Epithelial cell of prostate (primary cell): Measurements from ENCODE around the gene PCED1B.

ENCODE experiments used
- DNase-seq: peaks from one replicate; pipeline ENCODE4 v3.0.0-alpha.2; 2011; ENCODE audit warnings: low read depth, low spot score
- H3K27ac ChIP-seq: fragments of 450-650 bp; 2 replicates; pipeline ENCODE4 v1.5.1; 2017; ENCODE audit warnings: mild to moderate bottlenecking

Gene PCED1B

DNA sequence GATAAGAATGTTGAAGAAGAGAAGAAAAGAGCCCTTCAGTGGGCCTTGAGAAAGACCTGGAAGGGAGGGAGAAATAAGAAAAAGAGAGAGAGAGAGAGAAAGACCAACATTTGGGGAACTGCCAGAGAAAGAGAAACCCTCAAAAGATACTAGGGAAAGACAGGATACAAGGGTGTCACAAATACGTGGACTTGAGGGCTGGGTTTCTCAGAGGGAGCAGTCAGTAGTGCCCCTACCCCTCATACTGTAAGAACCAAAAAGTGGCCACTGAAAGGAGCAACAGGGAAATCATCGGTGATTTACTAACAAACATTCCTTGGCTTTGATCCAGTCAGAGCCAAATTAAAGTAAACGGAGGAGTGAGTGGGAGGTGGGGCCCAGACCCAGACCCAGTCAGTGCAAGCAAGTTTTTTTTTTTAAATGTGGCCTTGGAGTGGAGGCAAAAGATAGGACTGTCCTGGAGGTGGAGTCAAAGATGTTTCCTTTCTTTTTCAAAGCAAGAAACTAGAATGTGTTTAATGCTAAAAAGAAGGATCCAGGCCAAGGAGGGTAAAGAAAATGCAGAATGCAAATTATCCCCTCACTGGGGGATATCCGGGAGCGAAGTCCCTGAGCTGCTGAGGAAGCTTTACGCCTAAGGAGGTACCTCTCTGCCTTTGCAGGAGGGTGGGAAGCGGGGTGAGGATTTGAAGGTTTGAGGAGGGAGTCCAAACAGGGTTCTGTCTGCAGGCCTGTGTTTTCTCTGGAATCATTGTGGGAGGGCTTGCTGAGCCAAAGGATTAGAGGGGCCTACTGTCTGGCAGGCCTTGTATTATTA is 143.8 kb downstream of the PCED1B start:
- no peak overlapping the region for H3K27ac ChIP-seq
- DNase-seq: no peak

DNA sequence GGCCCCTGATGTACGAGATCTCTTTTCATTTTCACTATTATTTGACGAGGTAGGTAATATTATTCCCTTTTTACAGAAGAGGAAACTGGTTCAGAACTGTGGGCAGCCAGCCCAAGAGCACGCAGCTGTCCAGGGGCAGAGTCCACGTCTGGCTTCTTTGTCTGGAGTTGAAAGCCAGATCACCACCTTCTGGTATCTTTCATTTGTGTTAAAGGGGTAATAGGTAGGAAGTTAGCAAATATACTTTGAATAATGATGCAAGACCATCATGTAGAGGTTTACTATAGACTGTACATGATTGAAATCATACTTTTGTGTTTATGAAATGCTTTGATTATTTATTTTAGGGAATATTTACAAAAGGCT is 144.4 kb downstream of the PCED1B start:
- no peak for DNase-seq
- no peak overlapping the region for H3K27ac ChIP-seq

DNA sequence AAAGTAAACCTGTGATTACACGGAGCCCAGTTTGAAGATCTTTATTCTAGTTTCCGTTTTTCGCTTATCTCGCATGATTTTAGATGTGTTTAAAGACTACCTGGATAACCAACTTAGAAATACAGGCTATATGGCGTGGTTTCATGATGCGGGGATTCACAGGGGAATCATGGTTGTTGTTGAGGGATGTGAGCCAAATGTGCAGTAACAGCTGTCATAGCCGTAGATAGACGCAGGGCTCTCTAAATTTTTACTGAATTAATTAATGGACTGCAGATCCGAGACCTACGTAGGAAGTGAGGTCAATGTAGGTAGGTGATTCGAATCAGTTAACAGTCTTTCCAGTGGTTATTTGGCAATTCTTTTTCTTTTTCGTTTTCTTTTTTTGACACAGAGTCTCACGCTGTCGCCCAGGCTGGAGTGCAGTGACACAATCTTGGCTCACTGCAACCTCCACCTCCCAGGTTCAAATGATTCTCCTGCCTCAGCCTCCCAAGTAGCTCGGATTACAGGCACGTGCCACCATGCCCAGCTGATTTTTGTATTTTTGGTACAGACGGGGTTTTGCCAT is 145.2 kb downstream of the PCED1B start:
- DNase-seq: no peak
- no peak overlapping the region for H3K27ac ChIP-seq

DNA sequence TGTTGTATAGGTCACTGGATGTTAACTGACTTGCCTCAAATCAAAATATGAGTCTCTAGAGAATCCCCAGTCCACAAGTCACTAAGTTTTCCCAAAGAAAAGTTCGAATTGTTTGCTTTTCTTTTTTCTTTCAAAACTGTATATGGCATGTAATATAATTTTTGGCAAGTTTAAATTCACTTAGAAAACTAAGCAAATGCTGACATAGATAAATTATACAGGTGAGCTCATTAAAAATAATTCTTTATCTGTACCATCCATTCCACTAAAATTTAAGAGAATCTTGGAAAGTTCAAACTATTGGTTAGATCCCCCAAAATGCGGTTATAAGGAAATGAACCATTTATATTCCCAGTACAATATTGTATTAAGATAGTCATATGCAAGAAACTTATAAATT is 145.9 kb downstream of the PCED1B start:
- H3K27ac ChIP-seq: no peak overlapping the region
- no peak for DNase-seq

DNA sequence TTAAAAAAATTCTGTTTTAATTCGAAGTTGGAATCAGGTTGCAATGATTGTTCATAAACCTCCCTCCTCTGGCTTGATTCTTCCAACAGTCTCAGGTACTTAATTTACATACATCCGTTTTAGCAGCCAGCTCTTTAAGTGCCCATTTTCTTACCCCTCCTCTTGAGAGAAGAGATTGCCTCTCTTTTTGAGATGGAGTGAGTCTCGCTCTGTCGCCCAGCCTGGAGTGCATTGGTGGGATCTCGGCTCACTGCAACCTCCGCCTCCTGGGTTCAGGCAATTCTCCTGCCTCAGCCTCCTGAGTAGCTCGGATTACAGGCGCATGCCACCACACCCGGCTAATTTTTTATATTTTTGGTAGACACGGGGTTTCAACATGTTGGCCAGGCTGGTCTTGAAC is 146.8 kb downstream of the PCED1B start:
- H3K27ac ChIP-seq: no peak overlapping the region
- DNase-seq: no peak

DNA sequence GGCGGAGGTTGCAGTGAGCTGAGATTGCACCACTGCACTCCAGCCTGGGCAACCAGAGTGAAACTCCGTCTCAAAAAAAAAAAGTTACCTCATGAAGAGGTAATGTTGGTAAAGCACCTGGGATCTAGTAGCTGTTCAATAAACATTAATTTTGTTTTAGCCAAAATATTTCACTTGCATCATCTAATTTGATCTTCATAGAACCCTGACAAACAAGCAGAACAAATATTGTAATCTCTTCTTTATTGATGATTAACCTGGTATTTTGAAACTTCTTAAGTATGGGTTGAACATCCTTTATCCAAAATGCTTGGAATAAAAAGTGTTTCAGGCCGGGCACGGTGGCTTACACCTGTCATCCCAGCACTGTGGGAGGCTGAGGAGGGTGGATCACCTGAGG is 149.4 kb downstream of the PCED1B start:
- no peak overlapping the region for H3K27ac ChIP-seq
- DNase-seq: no peak

DNA sequence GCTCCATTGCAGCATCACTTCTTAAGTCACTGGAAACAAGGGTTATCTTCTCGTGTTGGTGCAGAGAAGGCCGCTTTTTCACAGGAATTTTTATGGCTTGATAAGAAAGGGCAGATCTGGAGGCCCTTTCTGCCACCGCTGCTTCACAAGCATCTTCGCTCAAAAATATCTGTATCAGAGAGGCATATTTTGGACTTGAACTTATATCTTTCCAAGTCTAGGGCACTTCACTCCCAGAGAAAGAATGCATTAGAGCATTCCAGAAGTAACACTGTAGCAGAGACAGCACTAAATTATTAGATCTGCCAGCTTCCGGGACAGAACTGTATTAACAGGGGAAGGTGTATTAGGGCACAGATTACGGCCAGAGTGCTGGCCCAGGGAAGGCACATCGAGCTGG is 152.0 kb downstream of the PCED1B start:
- H3K27ac ChIP-seq: no peak overlapping the region
- no peak for DNase-seq

DNA sequence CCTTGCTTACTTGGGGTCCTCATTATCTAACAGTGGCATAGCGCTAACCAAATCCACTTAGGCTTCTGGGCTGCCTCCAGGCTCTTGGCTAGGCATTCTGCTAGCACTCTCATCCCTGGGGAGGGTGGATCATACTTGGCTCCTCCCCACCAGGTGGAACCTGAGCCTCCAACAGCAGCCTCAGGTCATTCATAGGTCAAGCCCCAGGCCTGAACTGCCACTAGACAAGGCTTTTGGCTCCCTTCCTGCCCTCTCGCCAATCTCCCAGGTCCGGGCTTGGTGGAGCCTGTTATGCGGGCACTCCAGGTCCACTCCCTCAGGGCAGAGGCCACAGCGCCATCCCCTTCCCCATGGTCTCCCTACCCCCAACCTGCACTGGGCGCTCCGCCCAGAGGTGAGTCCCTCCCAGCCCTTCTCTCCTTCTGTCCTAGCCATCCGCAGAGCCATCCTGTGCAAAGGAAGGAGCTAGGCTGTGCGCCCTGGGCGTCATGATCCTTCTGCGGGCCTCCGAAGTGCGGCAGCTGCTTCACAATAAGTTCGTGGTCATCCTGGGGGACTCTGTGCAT is 155.2 kb downstream of the PCED1B start:
- DNase-seq: no peak

DNA sequence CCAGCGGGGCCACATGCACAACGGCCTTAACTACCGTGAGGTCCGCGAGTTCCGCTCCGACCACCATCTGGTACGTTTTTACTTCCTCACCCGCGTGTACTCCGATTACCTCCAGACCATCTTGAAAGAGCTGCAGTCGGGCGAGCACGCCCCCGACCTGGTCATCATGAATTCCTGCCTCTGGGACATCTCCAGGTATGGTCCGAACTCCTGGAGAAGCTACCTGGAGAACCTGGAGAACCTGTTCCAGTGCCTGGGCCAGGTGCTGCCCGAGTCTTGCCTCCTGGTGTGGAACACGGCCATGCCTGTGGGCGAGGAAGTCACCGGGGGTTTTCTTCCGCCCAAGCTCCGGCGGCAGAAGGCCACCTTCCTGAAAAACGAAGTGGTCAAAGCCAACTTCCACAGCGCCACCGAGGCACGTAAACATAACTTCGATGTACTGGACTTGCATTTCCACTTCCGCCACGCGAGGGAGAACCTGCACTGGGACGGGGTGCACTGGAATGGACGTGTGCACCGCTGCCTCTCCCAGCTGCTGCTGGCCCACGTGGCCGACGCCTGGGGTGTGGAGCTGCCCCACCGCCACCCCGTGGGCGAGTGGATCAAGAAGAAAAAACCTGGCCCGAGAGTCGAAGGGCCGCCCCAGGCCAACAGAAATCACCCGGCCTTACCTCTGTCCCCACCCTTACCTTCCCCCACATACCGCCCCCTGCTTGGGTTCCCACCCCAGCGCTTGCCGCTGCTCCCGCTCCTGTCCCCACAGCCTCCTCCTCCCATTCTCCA is 156.0 kb downstream of the PCED1B start:
- H3K27ac ChIP-seq: peak overlapping the region; percentile 90
- DNase-seq: no peak

More for the DNA sequence above, 155.2 kb downstream of the PCED1B start:
- no peak overlapping the region for H3K27ac ChIP-seq

DNA sequence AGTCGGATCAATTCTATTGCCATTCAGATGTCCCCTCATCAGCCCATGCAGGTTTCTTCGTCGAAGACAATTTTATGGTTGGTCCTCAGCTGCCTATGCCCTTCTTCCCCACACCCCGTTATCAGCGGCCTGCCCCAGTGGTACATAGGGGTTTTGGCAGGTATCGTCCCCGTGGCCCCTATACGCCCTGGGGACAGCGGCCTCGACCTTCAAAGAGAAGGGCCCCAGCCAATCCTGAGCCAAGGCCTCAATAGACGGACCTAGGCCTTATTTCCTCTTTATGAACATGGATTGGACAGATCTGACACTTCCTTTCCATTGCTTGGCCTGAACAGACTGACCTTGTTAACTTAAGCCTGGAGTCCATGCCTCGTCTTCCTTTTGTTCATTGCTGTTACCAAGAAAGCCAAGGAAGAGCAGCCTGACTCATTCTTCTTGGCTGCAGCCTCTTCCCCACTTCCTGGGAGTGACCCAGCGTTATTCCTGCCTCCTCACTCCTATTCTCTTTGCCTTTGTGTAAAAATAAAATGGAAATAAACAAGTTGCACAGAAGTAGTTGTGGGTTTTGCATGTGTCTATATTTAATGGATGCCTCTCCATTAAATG is 156.8 kb downstream of the PCED1B start:
- peak; percentile 52 for DNase-seq
- H3K27ac ChIP-seq: peak overlapping the region; percentile 90

DNA sequence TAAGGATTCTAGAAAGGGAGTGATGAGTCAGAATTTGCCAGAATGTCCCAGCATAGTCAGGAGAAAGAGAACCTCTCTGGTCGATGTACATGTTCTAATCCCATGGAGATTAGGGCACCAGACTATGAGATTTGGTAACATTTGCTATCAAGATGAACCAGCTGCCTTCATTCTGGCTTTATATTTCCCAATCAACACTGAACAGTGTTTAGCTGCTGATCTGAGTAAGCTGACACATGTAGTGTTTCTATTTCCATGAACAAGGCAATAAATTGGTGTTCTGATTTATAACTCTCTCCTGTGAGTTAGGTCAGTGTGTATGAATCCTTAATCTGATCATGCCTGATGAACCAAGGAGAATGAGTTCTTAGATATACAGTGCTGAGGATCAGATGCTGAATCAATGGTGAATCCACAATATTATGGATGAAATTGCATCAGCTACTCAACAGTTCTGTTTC is 158.4 kb downstream of the PCED1B start:
- H3K27ac ChIP-seq: peak overlapping the region; percentile 90
- no peak for DNase-seq

DNA sequence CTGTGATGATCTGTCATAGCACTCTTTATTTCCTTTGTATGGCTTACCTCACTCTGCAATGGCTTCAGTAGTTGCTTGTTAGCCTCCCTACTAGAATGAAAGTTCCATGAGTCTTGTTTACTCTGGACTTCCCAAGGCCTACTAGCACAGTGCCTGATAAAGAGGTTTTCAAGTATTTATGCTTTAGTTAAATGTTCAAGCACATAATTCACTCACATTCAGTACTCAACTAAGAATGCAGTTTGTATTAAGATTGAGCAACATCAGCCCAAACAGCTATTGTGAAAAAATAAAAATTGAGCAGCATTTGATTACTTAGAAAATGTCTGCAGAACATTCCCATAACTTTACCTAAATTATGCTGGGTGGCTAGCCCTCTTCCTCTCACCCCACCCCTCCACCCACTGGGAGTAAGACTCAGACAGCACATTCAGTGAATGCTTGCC is 159.3 kb downstream of the PCED1B start:
- H3K27ac ChIP-seq: peak overlapping the region; percentile 90
- DNase-seq: no peak

DNA sequence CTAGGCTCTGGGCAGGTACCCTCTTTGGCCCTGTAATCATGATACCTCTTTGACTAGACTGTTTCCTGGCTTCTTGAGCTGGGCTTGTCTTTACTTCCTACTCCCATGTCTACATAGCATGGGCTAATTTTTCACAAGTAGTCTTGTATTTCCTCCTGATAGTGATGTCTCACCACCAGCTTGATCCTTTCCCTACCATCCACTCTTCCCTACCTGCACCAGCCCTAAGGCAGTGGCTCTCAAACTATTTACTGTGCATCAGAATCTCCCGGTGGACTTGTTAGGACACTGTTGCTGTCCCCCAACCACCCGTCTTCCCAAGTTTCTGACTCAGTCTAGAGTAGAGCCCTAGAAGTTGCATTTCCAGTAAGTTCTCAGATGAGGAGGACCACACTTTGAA is 163.0 kb downstream of the PCED1B start:
- DNase-seq: no peak

DNA sequence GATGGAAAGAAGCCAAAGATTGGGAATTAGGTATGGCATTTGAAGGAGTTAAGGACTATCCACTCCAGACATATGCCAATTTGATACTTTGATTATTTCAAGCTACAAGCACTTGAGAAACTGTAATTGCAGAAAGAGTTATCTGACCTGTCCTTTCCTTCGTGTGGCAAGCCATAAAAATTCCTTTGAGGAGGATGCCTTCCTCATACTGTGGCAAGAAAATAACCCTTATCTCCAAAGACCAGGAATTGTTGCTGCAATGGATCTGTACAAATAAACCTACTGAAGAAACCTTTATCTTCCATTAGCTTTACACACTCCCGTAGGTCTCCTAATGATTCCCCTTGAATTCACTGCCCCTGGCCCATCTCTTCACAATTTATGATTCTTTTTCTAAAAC is 165.4 kb downstream of the PCED1B start:
- DNase-seq: no peak
- no peak overlapping the region for H3K27ac ChIP-seq

More for the DNA sequence above, 163.0 kb downstream of the PCED1B start:
- H3K27ac ChIP-seq: peak overlapping the region; percentile 1

DNA sequence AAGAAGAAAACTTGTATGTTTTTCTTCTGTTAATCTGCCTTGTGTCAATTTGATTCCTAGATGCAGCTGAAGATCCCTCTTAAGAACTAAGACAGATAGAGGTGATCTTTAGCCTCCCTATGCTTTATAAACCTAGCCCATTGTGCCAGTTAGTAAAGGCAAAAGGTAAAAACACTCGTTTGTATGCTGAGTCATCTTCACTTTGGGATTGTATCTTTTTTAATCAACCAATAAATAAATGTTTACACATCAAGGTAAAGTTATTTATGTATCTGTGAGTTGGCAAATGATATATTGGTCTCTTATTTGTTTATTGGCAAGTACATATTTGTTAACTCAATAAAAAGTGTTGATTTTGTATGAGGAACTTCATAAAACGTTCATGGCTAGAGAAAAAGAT is 166.2 kb downstream of the PCED1B start:
- DNase-seq: no peak

DNA sequence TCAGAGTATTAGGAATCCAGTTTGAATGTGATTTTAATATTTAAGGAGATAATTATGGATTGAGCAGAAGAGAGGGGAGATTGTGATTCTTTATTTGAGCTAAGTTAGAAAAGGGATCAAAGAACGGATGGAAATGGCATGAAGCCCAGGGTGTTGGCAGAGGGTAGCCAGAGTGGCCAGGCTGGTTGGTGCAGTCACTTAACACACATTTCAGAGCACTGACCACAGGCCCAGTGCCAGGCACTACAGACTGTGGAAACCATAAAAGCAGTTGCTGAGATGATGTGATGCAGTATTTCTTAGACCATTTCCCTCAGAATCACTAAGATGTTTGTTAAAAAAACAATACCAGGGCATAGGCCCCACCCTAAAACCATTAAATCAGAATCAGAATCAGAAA is 168.0 kb downstream of the PCED1B start:
- H3K27ac ChIP-seq: peak overlapping the region; percentile 24
- DNase-seq: no peak

More for the DNA sequence above, 166.2 kb downstream of the PCED1B start:
- H3K27ac ChIP-seq: no peak overlapping the region

DNA sequence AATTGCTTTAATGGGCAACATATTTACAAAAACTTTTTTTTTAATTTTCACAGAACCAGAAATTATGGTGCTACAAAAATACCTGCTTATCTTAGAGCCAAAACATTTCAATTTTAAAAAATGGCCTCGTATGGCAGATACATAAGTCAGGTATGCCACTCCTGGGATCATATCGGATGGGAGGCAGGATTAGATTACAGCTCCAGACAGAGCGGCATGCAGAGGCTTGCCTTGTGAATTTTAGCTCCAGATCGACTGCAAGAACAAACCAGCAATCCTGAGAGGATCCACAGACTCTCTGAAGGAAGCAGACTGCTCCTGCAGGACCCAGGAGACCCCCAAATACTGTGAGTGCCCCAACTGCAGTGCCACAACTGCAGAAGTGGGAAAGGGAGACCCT is 169.7 kb downstream of the PCED1B start:
- peak overlapping the region; percentile 67 for H3K27ac ChIP-seq
- no peak for DNase-seq

DNA sequence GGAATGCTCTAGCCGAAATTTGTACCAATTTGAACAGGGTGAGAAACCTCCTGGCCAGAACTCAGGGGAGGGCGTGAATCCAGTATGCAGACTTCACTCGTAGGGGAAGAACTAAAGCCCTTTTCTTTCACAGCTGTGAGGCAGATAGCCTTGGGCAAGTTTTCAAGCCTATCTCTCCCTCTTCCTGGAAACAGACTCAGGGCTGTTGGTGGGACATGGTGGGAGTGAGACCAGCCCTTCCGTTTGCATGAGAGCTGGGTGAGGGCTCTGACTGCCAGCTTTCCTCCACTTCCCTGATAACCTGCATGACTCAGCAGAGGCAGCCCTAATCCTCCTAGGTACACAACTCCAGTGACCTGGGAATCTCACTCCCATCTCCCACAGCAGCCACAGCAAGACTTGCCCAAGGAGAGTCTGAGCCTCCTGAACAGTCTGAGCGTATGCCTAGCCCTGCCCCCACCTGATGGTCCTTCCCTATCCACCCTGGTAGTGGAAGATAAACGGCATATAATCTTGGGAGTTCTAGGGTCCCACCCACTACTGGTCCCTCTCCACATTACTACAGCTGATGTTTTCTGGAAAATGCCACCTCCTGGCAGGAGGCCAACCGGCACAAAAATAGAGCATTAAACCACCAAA is 170.4 kb downstream of the PCED1B start:
- peak overlapping the region; percentile 67 for H3K27ac ChIP-seq

DNA sequence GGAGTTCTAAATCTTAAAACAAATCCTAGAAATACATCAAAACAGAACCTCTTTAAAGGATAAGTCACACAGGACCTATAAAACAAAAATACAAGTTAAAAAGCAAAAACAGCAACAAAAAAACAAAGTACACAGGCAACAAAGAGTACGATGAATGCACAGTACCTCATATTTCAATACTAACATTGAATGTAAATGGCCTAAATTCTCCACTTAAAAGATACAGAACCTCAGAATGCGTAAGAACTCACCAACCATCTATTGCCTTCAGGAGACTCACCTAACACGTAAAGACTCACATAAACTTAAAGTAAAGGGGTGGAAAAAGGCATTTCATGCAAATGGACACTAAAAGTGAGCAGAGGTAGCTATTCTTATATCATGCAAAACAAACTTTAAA is 172.5 kb downstream of the PCED1B start:
- DNase-seq: no peak
- no peak overlapping the region for H3K27ac ChIP-seq

More for the DNA sequence above, 170.4 kb downstream of the PCED1B start:
- DNase-seq: no peak

DNA sequence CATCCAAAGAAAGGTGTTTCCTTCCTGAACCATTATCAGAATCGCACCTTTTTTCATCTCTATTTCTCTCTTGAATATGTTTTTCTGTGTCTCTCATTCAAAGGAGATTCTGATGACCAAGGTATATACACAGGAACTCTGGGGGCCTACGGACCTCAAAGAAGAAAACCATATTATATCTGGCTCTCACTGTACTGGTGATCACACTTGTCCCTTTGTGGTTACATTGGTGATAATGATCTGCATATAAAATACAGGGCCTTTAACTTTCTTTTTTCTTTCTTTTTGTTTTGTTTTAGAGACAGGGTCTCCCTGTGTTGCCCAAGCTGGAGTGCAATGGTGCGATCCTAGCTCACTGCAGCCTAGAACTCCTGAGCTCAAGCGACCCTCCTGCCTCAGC is 185.5 kb downstream of the PCED1B start:
- DNase-seq: no peak
- no peak overlapping the region for H3K27ac ChIP-seq
